Stimulated activated CD8-positive, alpha-beta memory T cell treated with anti-CD3 and anti-CD28 coated beads, Interleukin-15, amount 100 ng/mL, for 48 hours (primary cell): ENCODE measurements around the gene PDE5A.

Source experiments
- DNase-seq, 2 donors: peaks; one replicate each; pipeline ENCODE4 v3.0.0-alpha.2; 2020; ENCODE audit warnings: low read depth in 2 of 2

The PDE5A gene

GRCh38 chr4:119585771-119586170 lies 42.8 kb downstream of the PDE5A start:
- no peak for DNase-seq

GRCh38 chr4:119581190-119581873 lies 47.3 kb downstream of the PDE5A start:
- no peak for DNase-seq

GRCh38 chr4:119580293-119580692 lies 48.3 kb downstream of the PDE5A start:
- DNase-seq, result no peak

GRCh38 chr4:119579823-119580222 lies 48.8 kb downstream of the PDE5A start:
- no peak for DNase-seq

GRCh38 chr4:119570401-119570800 lies 58.2 kb downstream of the PDE5A start:
- DNase-seq, result no peak

- DNase-seq, result no peak
Measured at GRCh38 chr4:119564106-119564505, 64.5 kb downstream of the PDE5A start.

- no peak for DNase-seq
Measured at GRCh38 chr4:119559044-119559647, 69.5 kb downstream of the PDE5A start.

GRCh38 chr4:119550857-119551532 lies 77.6 kb downstream of the PDE5A start:
- DNase-seq, result no peak

GRCh38 chr4:119549639-119550038 lies 79.0 kb downstream of the PDE5A start:
- no peak for DNase-seq

GRCh38 chr4:119543779-119544178 lies 84.8 kb downstream of the PDE5A start:
- no peak for DNase-seq

- DNase-seq, result no peak
Measured at GRCh38 chr4:119543187-119543586, 85.4 kb downstream of the PDE5A start.

- DNase-seq, result no peak
Measured at GRCh38 chr4:119540249-119540648, 88.4 kb downstream of the PDE5A start.

GRCh38 chr4:119537586-119537985 lies 91.0 kb downstream of the PDE5A start:
- DNase-seq, result no peak

- DNase-seq, result no peak
Measured at GRCh38 chr4:119536572-119537528, 91.8 kb downstream of the PDE5A start.

GRCh38 chr4:119532319-119532718 lies 96.3 kb downstream of the PDE5A start:
- no peak for DNase-seq

- DNase-seq, result no peak
Measured at GRCh38 chr4:119529788-119530187, 98.8 kb downstream of the PDE5A start.

GRCh38 chr4:119526786-119527550 lies 101.6 kb downstream of the PDE5A start:
- no peak for DNase-seq

GRCh38 chr4:119525771-119526712 lies 102.6 kb downstream of the PDE5A start:
- no peak for DNase-seq

GRCh38 chr4:119525005-119525749 lies 103.4 kb downstream of the PDE5A start:
- no peak for DNase-seq
